GM18868 (cell line): Measurements from ENCODE around the gene RHOG.
A peak's percentile ranks its signal among the peaks of the same experiment; 100 is the strongest.

Source experiments
- ATAC-seq: cut with Tn5 transposase; IDR thresholded peaks from one replicate; pipeline ENCODE4 v1.9.1; 2021; ENCODE audit warnings: mild to moderate bottlenecking, moderate library complexity; ENCODE audit not compliant: unreplicated experiment

The RHOG gene

DNA sequence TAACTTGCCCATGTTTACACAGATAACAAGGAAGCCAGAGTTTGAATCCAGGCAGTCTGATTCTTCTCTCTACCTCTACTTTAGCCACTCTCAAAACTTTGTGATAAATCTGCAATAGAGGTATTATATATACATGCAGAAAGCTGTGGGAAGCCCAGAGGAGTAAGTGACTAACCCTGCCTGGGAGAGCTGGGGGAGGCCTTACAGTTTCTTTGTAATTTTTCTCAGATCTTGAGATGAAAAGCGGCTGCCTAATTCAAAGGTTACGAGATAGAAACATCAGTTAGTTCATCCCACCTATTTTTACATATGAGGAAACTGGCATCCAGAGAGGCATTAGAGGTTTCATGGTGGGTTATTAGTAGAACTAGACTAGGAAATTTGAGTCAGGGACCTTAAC is 19.6 kb upstream of the RHOG start:
- no peak for ATAC-seq

DNA sequence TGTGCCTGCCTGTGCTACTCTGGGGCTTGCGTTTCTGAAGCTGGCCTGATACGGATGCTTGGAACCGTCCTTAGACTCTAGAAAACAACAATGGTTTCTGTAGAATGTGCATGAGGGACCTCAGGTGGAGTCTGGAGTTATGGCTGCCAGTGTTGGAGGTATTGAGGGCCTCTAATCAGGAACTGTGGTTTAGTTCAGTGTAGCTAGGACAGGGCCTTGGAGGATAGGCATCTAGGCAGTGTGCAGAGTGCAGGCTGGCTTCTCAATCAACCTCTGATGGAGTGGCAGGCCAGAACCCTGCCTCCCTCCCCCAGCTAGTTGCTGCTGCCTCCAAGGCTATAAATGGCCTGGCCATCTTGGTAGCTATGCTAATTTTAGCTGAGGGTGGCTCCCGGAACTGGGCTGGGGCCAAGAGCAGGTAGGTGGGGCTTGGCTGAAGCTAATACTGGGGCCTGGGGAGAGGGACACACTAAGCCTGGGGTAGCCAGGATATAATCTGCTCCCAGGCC is 18.7 kb upstream of the RHOG start:
- ATAC-seq, result peak; percentile 43

DNA sequence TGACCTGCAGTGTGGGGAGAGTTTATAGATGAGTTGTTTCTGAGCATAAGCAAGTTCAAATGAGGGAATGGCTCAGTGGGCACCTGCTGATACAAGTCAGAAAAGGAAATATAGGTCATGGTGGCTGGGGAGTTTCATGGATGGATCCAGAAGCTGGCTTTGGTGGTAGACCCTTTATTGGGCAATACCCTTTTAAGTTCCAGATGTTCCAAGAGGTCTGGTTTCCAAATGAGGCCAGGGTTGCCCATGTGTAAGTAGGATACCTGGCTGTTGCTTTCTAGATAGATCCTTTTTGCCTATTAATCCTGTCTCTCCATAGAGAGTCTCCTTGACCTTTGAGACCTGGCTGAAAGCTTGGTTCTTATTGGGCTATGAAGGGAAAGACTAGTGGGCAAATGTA is 16.9 kb upstream of the RHOG start:
- no peak for ATAC-seq

DNA sequence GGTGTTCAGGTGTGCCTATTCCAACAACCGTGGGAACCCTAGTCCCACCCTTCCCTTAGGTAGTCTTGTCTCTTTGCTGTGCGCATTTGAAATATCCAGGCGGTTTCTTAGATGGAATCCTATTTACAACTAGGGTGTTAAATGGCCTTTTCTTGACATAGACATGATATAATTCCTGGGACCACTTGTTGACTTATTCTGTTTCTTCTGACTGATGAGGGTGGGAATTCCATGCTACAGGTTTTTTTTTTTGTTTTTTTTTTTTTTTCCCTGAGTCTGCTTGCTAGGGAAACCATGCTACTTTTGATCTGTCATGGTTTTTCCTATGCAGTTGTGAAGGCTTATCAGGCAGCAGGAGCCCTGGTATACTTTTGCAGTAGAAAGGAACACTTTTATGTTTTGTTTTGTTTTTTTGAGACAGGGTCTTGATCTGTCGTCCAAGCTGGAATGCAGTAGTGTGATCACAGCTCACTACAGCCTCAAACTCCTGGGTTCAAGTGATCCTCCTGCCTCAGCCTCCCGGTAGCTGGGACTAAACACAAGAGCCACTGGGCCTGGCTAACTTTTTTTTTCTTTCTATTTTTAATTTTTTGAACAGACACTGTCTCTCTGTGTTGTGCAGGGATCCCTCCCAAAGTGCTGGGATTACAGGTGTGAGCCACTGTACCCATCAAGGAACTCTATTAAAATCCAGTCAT is 16.2 kb upstream of the RHOG start:
- ATAC-seq, result no peak

DNA sequence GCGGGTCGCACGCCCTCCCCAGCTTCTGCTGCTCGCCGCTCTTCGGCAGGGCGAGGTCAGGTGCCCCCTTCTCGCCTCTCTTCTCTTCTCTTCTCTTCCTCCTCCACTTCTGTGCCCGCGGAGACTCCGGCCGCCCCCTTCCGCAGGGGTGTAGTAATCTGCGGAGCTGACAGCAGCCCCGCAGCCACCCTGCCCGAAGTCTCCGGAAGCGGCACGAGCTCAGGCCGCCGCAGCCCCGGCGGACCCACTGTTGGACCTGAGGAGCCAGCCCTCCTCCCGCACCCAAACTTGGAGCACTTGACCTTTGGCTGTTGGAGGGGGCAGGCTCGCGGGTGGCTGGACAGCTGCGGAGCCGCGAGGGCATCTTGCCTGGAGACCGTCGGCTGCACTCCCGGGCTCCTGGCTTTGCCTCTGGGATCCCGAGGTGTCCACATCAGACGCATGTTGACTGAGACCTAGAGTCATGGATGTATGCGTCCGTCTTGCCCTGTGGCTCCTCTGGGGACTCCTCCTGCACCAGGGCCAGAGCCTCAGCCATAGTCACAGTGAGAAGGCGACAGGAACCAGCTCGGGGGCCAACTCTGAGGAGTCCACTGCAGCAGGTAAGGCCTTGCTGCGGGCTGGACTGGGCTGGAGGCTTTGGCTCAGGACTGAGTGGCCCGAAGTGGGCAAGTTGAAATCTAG is 15.2 kb upstream of the RHOG start:
- peak; percentile 3 for ATAC-seq

DNA sequence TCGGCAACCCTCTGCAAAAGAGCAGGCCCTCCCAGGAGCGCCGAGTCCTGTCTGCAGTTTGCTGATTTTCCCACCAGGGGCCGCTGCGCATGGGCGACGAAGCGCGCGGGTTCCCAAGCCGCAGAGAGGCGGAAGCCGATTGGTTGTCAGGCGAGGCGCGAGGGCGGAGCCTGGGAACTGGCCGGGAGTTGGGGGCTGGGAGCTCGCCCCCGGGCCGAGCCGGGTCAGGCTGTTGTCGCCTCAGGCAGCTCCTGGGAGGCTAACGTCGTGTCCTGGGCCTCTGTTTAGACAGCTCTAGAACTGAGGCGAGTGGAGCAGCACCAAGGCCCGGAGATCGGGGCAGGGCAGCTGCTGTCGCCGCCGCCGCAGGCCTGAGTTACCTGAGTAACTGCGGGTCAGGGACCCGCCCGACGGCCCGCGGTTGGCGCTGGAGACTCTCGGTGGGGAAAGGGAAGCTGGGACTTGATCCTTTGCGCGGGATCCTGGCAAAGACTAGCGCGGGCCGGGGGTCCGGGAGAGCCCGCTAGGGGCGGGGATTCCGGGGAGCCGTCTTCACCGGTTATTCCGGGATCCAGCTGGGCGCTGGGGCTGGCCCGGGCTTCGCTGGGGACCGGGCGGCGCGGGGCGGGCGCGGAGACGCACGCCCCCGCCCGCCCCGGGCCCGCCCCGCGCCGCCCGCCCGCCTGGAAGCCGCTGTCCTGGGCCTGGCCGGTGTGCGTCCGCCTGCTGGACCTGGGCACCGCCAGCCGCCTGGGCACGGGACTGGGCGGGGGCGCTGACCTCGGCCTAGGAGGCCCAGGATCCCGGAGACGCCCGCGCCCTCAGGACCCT is 14.4 kb upstream of the RHOG start, which contains the start of gene STIM1:
TSS of gene STIM1 (plus strand) at position 688 of the 831 bp plus-strand sequence. CDS start 607 bp downstream, outside the sequence.
- ATAC-seq, result peak; percentile 58

DNA sequence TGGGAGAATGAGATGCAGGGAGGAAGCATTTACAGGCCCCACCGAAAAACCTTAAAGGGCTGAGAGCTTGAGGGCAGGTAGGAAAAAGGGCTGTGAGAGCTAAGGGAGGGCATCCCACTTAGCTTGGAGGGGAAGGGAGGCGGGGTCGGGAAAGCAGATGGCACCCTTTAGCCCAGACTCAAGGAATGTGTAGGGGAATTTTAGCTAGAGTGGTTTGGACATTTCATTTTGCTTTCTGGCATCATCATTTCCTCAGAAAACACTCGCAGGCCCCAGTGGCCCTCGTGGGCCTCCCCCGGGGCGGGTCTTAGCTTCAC is 13.9 kb upstream of the RHOG start:
- ATAC-seq, result no peak

DNA sequence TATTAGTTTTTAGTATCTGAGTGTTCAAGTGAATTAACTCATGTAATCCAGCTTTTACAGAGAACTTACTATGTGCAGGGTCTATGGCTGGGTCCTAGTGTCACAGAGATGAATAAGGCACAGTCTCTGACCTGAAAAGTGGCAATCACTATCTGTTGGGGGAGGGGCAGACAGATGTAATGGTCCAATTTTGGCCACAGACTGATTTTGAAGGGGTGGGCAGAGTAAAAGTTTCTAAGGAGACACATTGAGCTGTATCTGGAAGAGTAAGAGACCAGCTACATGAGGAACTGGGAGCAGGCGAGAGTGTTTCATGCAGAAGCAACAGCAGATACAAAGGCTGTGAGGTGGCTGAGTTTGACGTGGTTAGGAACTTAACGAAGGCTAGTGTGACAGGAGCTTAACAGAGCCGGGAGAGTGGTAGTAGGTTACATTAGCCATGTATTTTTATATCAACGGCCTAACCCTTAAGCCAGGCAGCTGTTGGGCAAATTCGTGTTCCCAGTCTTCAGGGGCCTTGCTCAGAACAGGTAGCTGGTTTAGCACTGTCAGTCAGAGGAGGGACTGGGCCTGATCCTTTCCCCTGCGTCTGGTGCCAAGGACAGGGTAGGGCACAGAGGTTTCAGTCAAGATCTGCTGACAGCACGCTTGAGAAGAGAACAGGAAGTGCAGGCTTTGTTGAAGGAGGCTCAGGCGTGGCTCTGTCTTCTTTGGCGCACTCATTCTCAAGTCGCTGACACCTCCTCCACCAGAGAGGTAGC is 13.3 kb upstream of the RHOG start:
- ATAC-seq, result peak; percentile 48

DNA sequence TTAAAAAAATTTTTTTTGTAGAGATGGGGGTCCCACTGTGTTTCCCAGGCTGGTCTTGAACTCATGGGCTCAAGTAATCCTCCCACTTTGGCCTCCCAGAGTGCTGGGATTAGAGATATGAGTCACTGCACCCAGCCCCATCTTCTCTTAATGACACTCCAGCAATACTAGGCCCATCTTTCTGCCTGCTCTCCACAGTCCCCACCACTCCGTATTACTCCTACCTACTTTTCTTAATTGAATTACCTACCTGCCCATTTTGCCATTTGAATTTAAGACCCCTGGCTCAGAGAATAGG is 12.7 kb upstream of the RHOG start:
- ATAC-seq, result no peak

DNA sequence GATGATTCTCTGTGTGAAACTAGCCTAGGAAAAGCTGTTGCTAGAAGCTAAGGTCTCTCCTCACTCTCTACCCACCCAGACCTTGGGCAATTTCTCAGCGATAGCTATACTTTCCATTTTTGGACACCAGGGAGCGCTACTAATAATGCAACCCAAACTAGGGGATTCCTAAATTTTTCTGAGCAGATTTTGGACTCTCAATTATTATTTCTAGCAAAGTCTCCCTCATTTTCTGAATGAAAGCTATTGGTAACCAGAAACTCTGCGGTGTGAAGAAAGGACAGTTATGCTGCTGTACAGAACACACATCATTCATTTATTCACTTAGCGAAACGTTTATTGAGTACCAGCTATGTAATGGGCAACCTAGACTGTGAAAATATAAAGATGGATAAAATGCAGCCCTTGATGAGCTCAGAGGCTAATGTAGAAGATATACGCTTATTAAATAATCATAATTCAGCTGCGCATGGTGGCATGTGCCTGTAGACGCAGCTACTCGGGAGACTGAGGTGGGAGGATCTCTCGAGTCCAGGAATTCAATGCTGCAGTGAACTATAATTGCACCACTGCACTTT is 8.6 kb upstream of the RHOG start:
- ATAC-seq, result no peak

DNA sequence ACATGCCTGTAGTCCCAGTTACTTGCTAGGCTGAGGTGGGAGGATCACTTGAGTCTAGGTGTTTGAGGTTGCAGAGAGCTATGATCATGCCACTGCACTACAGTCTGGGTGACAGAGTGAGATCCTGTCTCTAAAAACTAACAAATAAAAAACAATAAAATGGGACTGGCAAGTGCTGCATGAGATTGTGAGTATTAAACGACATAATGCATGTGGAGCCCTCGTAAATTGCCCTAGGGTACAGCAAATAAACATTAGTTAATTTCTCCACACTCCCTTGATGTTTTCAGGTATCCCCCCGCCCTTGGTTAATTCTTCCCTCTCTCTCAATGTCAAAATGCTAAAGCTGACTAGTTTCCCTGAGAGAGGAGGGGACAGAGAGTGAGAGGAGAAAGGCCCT is 4.9 kb upstream of the RHOG start:
- ATAC-seq, result no peak

DNA sequence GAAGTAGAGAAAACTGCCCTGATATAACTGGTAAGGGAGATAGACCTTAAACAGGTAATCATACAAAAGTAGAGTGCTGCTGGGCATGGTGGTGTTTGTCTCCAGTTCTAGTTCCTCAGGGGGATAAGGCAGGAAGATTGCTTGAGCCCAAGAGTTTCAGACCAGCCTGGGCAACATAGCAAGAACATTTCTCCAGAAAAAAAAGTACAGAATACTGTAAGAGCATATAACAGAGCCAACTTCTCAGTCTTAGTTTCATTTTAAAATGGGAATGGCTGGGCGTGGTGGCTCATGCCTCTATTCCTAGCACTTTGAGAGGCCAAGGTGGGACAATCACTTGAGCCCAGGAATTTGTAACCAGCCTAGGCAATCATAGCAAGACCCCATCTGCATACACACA is 4.5 kb upstream of the RHOG start:
- ATAC-seq, result no peak

DNA sequence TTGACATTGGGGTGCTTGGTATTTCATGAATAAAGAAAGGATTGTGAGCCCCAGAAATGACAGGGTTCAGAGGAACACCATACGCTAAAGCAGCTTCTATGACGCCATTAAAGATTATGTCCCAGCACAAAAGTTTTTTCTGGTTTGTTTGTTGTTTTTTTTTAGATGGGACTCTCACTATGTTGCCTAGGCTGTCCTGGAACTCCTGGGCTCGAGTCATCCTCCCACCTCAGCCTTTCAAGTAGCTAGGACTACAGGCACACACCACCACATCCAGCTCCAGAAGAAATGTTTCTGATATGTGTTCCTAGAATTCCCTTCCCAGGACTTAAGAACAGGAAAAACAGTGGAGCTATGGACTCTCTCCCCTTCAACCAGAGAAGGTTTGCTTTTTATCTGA is 2.6 kb upstream of the RHOG start:
- ATAC-seq, result no peak

DNA sequence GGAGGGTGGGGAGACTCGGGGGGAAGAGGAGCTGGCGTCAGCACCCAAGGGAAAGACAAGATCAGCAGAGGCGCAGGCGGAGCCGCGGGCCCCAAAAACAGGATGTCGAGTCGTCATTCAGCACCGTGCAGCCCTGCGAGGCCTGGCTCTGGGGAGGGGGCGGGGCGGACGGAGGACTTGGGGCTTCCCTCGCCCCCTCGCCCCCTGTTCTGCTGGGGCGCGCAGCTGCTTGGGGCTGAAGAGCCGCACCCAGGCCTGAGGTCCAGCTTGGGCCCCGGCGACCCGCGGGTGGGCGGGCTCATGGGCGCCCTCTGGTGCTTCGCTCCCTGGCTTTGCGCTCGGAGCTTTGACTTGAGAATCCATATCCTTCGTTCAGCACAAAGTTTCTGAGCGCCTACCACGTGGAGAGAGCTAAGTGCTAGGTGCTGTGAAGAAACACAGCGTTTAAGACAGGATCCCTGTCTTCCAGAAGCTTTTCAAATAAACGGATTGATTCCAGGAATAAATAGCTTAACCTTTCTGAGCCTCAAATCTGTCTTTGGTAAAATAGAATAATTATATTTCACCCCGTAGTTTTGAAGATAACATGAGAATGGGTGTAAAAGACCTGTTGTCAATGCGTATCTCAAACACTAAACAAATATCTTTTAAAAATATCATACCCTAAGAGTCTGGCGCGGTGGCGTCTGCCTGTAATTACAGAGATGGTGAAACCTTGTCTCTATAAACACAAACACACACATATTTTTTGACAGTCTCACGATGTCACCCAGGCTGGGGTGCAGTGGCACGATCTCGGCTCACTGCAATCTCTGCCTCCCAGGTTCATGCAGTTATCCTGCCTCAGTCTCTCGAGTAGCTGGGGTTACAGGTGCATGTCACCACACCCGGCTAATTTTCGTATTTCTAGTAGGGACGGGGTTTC is 929 bp upstream of the RHOG start:
- ATAC-seq, result peak; percentile 52

DNA sequence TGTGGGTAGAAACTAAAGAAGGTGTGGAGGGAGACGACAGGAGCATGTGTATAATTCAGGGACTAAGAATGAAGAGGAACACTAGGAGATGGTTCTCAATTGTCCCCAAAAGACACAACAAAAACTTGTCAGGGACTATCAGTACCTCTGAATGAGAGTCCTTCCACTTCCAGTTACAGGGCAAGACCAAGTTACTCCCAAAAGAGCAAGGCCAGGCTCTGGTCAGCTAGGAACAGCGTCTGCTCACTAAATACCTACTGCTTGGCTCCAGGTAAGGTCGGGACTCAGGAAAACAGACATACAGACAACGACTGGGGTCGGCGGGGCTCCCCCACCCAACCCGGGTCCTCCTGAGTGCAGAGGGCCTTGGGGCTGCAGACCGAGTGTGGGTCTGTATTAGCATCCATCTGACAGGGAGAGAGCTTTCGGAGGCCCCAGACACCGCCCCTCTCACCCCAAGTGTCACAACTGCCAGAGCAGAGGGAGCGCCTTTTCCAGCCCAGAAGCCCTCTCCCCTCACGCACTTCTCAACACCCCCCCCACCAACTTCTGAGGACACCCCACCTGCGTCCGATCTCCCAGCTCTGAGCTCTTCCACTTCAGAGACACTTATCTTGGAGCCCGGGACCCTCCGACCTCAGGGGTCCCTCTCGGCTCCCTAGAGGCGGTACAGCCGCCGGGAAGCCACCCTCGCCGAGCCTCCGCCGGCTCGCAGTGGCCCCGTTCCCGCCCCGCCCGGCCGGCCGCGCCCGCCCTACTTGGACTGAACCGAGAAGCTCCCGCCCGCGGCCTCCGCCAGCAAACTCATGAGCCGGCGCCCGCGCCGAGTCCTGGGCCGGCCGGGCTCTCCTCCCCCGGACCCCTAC is 522 bp downstream of the RHOG start:
- no peak for ATAC-seq

DNA sequence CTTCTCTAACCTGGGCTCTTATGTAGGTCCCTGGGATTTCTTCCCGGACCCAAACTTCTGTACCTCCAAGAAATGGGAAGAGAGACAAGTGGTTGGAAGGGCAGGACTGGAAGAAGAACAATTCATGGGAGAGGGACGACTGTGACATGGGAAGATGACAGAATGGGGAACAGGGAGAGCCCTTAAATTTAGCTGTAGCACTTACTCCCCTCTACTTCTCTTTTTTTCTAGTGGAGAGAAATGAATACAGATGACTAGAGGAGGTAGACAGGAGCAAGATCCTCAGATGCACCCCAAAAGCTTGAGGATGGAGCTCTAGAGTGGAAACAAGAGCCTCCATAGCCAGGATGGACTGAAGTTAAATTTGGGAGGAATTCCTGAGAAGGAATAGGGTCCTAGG is 2.3 kb downstream of the RHOG start:
- no peak for ATAC-seq

DNA sequence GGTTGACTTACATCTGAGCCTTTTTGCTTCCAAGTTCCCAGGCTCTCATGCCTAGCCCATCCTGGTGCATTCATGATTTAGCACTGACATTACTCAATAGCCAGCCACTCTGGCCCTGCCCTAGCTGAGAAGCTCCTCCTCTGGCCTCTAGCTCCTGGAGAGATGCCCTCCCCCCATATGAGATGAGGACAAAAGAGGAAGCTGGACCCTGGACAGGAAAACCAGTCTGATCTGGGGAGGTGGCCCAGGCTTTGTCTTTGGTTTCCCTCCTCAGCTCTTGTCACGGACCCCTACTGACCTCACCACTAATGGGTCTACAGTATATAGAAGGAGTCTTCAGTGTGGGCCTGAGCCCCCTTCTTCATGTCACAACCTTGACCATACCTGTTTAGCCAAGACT is 3.0 kb downstream of the RHOG start:
- ATAC-seq, result no peak

DNA sequence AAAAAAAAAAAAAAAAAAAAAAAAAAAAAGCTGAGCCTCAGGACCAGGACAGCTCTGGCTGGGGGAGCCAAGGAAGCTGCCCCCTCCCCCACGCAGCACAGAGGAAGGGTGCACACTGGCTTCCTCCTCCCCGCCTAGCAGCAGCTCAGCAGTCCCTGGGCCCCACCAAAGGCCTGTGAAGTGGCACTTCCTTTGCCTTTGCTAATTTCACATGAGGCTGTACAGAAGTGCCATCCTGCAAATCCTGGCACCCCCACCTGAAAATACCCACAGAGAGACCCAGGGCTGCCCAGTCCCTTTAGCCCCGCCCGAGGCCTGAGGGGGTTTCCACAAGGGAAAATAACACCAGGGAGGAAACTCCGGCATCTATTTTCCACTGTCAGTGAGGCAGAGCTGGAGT is 3.9 kb downstream of the RHOG start:
- ATAC-seq, result no peak

DNA sequence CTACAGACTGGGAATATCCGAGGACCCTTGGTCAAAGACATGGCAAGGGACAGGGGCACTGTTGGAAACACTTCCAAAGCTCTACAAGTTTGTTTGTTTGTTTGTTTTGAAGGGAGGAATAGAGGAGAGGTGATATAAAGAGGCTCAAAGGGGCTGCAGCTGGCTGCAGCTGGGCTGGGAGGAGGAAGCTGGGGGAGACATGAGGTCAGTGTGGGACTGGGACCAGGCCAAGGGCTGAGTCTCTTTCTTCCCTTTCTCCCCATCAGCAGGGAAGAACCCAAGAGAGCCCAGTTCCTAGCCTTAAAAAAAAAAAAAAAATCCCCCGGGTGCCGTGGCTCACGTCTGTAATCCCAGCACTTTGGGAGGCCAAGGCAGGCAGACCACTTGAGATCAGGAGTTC is 5.0 kb downstream of the RHOG start:
- ATAC-seq, result no peak
